SK-N-MC (cell line): ENCODE measurements around the gene NLRP6.

ENCODE experiments used
- EZH2 ChIP-seq: fragments of 200-600 bp; sonication (generic); IDR thresholded peaks from one replicate; pipeline ENCODE4 v1.6.1; 2017; ENCODE audit warnings: antibody characterized with exemption
- POLR2AphosphoS5 ChIP-seq: IDR thresholded peaks from 2 replicates; pipeline ENCODE4 v1.6.1; 2012; ENCODE audit warnings: mild to moderate bottlenecking, low read depth, low read length, borderline replicate concordance

DNA sequence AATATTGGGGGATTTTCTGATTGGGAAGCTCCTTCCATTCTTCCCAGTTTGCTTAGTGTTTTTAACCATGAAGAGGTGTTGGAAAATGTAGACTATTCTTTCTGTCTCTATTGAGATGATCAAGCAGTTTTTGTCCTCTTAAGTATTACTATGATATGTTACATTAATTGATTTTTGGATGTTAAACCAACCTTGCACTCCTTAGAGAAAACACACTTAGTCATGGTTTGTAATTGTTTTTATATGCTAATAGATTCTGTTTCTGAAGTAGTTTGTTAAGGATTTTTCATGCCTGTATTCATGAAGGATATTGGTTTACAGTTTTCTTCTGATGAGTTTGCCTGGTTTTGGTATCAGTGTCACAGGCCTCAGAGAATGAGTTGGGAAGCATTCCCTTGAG, 2.0 kb upstream of the NLRP6 start:
- TF ChIP-seq POLR2AphosphoS5: no peak
- TF ChIP-seq EZH2: no peak
